NK-92 treated with Interleukin-12 subunit alpha and Interleukin-12 subunit beta, amount 100 ng/mL, for 24 hours (cell line): Measurements from ENCODE around the gene PEX16.

Source experiments
- DNase-seq: peaks from one replicate; lab custom pipeline; 2025; lab: John Stamatoyannopoulos, UW

PEX16 gene

GRCh38 chr11:45917623-45918330 is at the start of gene PEX16:
TSS of gene PEX16 (minus strand) at chr11:45917877. CDS start at chr11:45917811, 66 bp downstream.
- DNase-seq = peak; percentile 96

GRCh38 chr11:45964911-45965389 is 47.3 kb upstream of the PEX16 start:
- DNase-seq = peak; percentile 14

DNA sequence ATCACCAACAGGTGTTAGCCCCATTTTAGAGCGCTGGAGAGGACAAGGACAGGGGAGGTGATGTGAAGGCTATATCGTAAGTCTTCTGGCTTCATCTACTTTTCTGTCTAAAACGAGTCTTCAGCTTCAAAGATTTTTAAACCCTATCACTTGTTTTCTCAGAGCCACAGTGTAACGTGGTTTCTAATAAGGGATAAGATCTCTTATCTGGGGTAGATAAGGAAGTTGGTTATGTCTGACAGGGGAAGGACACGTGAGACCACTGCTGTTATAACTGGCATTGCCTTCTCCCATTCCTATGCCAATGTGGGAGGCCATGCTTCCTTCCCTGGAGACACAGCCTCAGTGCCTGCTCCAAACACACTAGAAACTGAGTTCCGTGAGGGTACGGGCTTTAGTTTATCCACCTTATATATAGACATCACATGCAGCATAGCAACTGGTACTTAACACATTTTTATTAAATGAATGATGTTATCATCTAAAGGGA is 44.1 kb upstream of the PEX16 start:
- DNase-seq = no peak

- no peak for DNase-seq
Observed at GRCh38 chr11:45960387-45961095, 42.9 kb upstream of the PEX16 start.

DNA sequence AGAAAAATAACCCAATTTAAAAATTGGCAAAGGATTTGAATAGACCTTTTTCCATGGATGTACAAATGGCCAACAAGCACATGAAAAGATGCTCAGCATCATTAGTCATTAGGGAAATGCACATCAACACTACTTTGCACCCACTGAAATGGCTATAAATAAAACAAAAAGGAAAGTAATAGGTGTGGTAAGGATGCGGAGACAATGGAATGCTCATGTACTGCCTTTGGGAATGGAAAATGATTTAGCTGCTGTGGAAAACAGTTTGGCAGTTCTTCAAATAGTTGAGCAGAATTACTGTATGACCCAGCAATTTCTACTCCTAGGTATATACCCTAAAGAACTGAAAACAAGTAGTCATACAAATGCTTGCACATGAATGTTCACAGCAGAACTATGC is 42.2 kb upstream of the PEX16 start:
- no peak for DNase-seq

- DNase-seq = no peak
Observed at GRCh38 chr11:45949992-45950407, 32.3 kb upstream of the PEX16 start.

- no peak for DNase-seq
Observed at GRCh38 chr11:45948356-45948755, 30.7 kb upstream of the PEX16 start.

DNA sequence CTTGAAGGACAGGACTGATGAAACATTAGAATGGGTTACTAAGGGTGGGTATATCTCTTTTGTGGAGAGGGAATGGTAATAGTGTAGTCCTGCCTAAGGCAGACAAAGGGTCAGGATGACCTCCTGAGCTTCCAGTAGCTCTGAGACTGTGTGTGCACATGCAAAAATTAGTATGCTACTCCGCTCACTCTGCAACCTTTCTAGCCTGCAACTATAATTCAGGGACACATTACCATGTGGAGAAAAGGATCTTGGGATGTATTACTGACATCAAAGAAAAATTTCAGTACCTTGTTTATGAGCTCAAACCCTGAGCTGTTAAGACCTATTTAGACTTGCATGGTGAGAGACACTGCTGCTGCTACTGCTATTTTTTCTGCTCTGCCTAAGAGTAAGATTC is 30.2 kb upstream of the PEX16 start:
- DNase-seq = no peak

DNA sequence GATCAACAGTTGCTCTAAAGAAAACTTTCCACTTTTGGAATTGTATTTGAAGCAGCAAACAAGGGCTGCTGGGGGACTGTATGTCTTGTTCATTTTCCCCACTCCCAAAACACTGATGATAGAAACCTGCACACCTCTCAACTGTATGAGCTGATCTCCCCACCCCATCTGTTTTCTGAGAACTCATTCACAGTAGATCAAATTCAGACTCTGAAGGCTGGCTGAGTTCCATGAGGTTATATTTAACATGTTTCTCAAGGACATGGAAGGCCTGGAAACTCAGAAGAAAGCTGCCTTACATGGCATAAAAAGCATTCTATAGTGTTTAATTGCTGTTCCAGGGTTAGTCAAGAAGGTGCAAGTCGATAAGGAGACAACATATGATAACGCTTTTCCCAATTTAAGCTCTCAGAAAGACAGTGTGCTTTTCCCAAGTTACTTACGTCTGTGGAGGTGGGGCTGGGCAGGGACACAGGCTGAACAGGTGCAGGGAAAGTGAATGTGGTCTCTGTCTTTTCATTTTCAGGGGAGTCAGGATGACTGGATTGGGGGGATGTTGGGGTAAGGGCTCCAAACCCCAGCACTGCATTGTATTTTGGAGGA is 27.8 kb upstream of the PEX16 start:
- DNase-seq = no peak

GRCh38 chr11:45942381-45942780 is 24.7 kb upstream of the PEX16 start:
- DNase-seq = no peak

DNA sequence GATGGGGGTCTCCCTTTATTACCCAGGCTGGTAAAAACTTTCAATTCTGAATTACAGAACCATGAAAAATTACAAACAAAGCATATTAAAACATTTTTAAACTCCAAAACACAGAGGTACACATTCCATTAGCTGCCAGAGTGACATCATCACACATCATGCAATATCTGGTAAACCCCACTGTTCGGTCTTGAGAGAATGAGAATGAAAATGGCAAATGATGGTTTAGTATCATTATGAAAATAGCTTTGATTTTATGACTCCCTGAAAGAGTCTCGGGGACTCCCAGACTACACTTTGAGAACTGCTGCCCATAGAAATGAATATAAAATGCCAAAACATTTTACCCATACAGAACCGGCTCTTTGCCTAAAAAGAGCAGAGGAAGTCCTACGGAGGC is 23.6 kb upstream of the PEX16 start:
- DNase-seq = no peak

DNA sequence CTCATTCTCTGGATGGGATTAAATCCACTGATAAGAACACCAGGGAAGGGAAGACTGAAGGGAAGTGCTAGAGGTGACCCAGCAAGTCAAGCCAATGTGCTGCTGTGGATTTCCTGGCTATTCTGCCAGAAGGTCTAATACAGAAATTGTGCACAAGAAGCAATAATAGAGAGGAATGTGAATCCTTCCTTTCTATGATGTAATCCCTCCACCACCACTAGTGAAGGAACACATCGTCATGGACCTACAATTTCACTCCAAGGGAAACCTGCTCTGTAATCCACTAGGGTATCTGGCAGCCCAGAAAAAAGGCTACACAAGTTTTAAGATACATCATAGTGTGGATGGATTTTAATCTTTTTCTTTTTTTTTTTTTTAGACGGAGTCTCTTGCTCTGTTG is 22.2 kb upstream of the PEX16 start:
- DNase-seq = no peak

GRCh38 chr11:45937916-45938315 is 20.2 kb upstream of the PEX16 start:
- DNase-seq = no peak

GRCh38 chr11:45936511-45937054 is 18.9 kb upstream of the PEX16 start:
- DNase-seq = no peak

GRCh38 chr11:45935349-45936064 is 17.8 kb upstream of the PEX16 start:
- no peak for DNase-seq

DNA sequence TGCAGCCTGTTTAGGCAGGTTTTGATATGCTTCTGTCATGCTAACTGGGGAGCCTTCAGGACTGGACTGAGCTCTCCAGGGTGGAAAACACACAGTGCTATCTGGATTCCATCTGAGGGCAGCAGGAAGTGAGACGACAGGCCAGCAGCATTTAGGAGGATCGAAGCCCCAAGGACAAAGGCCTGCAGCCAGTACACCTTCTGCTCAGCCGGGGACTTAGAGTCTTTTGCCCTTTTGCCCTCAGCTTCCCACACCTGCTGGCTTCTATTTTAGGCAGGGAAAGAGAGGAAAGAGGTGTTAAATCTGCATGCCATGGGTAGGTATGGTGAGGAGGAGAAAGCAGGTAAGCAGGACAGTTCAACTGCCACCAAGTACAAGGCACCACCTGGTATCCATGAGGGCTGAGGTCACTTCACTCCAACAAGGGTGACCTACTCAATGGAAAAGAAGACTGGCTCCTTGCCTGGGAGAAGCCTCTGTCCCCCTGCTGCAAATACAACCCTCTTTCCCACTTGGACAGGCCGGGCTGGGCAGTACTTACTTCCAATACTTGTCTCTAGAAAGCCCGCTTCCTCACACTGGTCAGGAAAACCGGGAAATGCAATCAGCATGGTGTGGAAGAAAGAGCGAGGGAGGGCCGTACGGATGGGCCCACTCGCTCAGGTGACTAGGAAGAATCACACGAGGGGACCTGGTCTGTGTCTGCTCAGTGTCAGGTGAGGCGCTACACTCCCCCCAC is 17.1 kb upstream of the PEX16 start:
- no peak for DNase-seq

DNA sequence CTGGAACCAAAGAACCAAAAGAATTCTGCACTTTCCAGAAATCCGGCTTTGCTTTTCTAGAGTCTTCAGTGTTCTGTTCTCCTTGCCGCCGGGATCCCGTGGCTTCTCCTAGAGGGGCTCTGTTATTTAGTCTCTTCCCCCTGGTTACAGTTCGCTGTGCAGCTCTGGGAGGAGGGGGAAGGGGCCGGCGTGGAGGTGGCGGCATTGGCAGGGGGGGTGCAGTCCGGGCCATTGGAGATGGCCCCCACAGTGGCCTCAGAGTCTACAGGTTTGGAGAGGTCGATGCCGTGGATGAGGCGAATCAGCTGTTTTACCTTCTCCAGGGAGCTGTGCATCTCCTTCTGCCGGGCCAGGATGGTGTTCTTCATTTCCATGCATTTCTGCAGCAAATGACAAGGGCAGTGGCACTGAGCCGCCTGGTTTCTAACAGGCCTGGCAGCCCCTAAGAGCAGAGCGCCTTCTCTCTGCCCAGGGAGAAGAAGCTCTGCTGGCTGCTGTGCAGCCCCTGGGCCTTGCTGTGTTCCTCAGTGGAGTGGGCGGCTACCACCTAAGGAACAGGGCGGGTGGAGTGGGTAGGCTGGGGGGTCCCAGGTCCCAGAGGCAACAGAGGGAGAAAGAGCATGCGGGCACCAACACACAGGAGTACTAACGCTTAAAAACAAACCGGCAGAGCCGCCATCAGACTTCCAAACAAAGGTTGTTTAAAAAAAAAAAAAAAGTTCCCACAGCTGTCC is 16.3 kb upstream of the PEX16 start:
- no peak for DNase-seq

DNA sequence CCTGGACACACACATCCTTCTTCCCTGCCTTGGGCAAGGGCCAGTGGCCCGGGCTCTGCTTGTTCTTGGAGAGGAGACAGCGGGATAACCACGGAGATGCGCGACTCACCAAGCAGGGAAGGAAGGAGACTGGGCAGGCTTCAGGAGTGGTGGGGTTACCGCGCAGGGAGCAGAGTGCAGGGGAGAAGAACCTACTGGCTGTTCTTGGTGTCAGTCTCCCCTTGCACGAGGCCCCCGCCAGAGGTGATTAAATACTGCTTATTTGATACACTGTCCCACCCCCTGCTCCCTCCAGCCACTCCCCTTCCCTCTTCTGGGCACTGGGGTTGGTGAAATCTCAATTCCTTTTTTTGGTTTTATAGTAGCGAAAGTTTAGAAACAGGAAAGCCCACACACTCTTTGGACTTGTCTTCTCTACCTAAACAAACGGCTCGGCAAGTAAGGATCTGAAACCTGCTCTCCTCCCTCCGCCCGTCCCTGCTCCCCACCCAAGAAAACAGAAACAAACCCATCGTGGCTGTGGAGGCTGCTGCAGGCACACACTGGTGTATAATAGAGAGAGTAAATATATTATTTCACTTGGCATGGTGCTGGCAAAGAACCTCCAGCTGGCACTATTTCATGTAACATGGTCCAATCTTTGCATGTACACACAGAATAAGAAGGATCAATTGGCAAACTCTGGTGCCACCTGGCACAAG is 15.6 kb upstream of the PEX16 start:
- DNase-seq = no peak

DNA sequence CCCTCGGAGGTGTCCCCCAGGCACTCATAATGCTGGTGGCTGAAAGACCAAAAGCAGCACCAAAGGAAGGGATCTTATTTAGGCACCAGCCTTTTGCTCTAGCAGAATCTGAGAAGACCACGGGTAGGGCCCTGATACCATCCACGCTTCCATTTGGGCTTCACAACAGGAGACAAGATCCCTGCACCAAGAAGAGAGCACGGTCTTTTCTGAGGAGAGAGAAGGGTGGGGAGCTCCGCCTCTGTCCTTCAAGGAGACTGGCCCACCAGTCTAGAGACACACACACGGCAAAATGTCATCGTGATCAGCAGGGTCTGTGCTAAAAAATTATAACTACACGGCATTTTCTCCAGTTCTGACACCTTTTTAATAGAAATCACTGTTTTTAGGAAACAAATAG is 14.5 kb upstream of the PEX16 start:
- DNase-seq = no peak

GRCh38 chr11:45931739-45932138 is 14.1 kb upstream of the PEX16 start:
- no peak for DNase-seq
